Skeletal muscle satellite cell (primary cell): Measurements from ENCODE around the gene ALK.
"Not testable (repeated sequence)": the region's sequence is repeated elsewhere in the genome, so short reads cannot be mapped to it uniquely, and the experiment has no call there.

Experiments used
- H3K27me3 ChIP-seq: 2 replicates; pipeline ENCODE4 v1.7.0; 2013; ENCODE audit warnings: low read length; ENCODE audit not compliant: control insufficient read depth, insufficient read depth
- H3K36me3 ChIP-seq: 2 replicates; pipeline ENCODE4 v1.7.0; 2013; ENCODE audit warnings: mild to moderate bottlenecking, control low read depth, low read length; ENCODE audit not compliant: insufficient read depth
- H3K4me1 ChIP-seq: 2 replicates; pipeline ENCODE4 v1.7.0; 2013; ENCODE audit warnings: low read length; ENCODE audit not compliant: control insufficient read depth, insufficient read depth
- H3K4me2 ChIP-seq: 2 replicates; pipeline ENCODE4 v1.7.0; 2013; ENCODE audit warnings: mild to moderate bottlenecking, low read length
- H3K4me3 ChIP-seq: 2 replicates; pipeline ENCODE4 v1.7.0; 2013; ENCODE audit warnings: low read length
- H3K9ac ChIP-seq: 2 replicates; pipeline ENCODE4 v1.7.0; 2013; ENCODE audit warnings: mild to moderate bottlenecking, low read depth, low read length, moderate library complexity
- H3K9me3 ChIP-seq: replicated peaks from 2 replicates; pipeline ENCODE4 v1.7.0; 2013; ENCODE audit warnings: mild to moderate bottlenecking, control low read depth, low read length

Gene ALK

DNA sequence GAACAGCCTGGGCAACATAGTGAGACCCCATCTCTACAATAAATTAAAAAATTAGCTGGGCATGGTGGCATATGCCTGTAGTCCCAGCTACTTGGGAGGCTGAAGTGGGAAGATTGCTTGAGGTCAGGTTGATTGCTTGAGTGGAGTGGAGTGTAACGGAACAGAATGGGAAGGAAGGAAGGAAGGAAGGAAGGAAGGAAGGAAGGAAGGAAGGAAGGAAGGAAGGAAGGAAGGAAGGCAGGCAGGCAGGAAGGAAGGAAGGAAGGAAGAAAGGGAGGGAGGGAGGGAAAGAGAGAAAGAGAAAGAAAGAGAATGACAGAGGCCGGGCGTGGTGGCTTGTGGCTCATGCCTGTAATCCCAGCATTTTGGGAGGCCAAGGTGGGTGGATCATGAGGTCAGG, 170.9 kb downstream of the ALK start:
- not testable (repeated sequence) for H3K27me3 ChIP-seq, H3K9me3 ChIP-seq, H3K4me3 ChIP-seq, H3K36me3 ChIP-seq, H3K9ac ChIP-seq, H3K4me2 ChIP-seq
- H3K4me1 ChIP-seq: peaks cover 32% of the 10 kb centered on the region

DNA sequence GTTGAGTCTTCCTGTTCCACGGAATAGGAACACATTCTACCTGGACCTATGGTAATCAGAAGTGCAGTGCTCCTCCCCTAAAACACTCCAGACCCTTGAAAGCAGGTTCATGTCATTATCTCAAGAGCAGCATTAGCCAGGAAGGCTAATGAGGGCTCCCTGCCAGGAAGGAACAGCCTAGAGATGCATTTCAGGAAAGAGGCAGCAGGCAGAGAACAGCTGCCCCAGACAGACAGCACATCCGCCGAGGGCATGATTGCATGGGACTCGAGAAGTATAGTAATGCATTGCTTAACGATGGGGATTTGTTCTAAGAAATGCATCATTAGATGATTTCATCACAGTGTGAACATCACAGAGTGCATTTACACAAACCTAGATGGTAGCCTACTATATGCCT, 171.5 kb downstream of the ALK start:
- Histone ChIP-seq H3K4me1 (peaks cover 32% of the 10 kb centered on the region), H3K4me3 (no peak overlapping the region), H3K36me3 (no peaks in the 10 kb centered on the region), H3K9ac (no peak overlapping the region), H3K9me3 (no peaks in the 10 kb centered on the region), H3K4me2 (no peak overlapping the region), H3K27me3 (peaks cover 6% of the 10 kb centered on the region)

DNA sequence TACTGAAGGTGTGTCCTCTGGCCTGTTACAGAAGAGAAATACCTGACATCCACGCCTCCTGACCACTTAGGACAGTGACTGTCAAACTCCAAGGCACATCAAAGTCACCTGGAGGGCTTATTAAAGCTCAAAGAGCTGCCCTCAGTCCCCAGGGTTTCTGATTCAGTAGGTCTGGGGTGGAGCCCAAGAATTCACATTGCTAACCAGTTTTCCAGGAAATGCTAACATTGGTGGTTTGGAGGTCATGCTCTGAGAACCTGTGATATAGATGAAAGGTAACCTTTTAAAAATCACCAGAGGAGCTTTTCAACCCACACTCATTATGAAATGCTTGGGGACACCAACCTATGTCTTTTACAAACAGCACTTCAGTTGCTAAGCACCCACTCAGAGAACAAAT, 172.3 kb downstream of the ALK start:
- H3K9ac ChIP-seq: no peak overlapping the region
- peaks cover 10% of the 10 kb centered on the region for H3K27me3 ChIP-seq

DNA sequence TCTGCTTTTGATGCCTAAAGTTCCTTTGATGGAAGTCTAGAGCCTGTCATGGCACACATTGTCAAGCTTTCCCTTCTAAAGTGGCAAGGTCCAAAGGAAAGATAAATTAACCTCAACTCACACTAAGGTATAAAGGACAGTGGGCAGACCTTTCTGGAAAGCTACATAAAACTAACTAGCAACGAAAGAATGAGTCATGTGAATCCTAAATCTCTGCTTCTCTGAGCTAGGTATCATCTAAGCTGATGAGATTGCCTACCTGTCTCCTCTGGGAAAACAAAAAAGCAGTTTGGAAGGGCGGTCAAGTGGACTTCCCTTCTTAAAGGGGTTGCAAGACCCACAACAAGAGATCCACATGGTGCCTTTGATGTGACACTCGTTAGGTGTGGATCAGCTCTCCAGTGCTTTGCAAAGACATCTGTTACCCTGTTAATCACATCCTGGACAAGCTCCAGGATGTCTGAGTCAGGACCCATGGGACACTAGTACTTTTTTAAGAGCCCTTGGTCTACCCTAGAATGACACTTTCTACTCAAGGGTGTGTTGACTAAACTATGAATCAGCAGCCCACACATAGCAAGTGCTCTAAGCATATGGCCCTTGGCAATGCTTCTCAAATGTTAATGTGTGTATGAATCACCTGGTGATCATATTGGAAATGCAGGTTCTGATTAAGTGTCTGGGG, 173.5 kb downstream of the ALK start:
- H3K4me1 ChIP-seq: peaks cover 18% of the 10 kb centered on the region
- no peaks in the 10 kb centered on the region for H3K9me3 ChIP-seq
- H3K36me3 ChIP-seq: no peaks in the 10 kb centered on the region
- H3K9ac ChIP-seq: no peak overlapping the region
- peak overlapping the region; percentile 53 for H3K4me2 ChIP-seq
- H3K4me3 ChIP-seq: no peak overlapping the region
- H3K27me3 ChIP-seq: peaks cover 10% of the 10 kb centered on the region

More for the DNA sequence above, 172.3 kb downstream of the ALK start:
- Histone ChIP-seq H3K4me2 (no peak overlapping the region), H3K4me3 (no peak overlapping the region), H3K36me3 (no peaks in the 10 kb centered on the region), H3K9me3 (no peaks in the 10 kb centered on the region), H3K4me1 (peaks cover 28% of the 10 kb centered on the region)

DNA sequence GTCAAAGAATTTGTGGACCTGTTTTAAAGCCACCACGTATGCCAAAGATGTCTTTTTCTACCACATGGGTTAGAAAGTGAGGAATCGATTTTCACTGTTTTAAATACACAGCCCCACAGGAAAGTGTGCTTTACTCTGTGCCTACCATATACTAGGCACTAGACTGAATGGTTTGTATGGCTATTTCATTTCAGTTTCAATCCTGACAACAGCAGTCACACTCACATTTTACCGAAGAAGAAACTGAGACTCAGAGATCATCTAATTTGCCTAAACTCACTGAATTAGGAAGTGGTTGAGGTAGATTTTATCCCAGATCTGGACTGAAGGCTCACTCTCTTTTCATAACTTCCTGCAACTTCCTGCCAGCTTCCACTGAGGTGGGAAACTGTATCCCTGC, 176.4 kb downstream of the ALK start:
- no peaks in the 10 kb centered on the region for H3K36me3 ChIP-seq
- peaks cover 15% of the 10 kb centered on the region for H3K4me1 ChIP-seq
- no peak overlapping the region for H3K4me3 ChIP-seq
- no peak overlapping the region for H3K4me2 ChIP-seq
- no peak overlapping the region for H3K9ac ChIP-seq
- H3K27me3 ChIP-seq: peaks cover 10% of the 10 kb centered on the region
- no peaks in the 10 kb centered on the region for H3K9me3 ChIP-seq

DNA sequence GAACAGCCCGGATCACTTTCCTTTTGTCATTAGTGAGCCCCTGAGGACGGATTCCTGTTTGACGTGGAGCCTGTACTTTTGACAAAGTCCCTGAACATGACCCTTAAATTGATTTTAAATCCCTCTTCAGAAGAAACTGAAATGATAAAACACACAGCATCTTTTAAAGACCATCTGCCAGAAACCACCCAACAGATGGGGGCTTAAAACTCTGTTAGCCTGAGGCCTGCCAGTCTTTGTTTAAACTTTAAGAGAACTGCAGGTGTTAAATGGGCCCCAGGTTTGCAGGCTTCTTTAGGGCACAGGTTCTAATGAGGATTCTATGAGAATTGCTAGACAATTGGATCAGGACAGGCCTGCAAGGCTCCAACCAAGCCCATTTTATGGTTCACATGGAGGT, 177.9 kb downstream of the ALK start:
- peaks cover 10% of the 10 kb centered on the region for H3K4me1 ChIP-seq
- H3K36me3 ChIP-seq: no peaks in the 10 kb centered on the region
- peaks cover 14% of the 10 kb centered on the region for H3K27me3 ChIP-seq
- H3K9me3 ChIP-seq: no peaks in the 10 kb centered on the region
- H3K4me2 ChIP-seq: no peak overlapping the region
- no peak overlapping the region for H3K4me3 ChIP-seq
- H3K9ac ChIP-seq: no peak overlapping the region

DNA sequence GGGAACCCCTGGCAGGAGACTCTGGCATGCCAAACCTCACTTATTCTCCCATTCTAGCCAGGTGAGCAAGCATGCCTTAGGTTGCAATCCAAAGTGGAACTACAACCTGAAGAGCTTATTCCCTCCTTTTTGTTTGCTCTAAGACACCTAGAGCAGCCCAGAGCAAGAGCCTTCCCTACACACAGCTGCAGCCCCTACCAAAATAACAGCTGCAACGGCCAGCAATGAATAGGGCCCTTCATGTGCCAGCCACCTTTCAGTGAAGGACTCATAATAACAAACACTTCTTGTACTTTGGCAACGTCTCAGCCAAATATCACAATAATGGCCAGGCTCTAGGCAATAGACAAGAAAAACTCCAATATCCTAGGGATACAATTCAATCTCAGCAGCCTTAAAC, 178.7 kb downstream of the ALK start:
- Histone ChIP-seq H3K9me3 (no peaks in the 10 kb centered on the region), H3K4me1 (peaks cover 4% of the 10 kb centered on the region), H3K27me3 (peaks cover 15% of the 10 kb centered on the region), H3K4me3 (no peak overlapping the region), H3K36me3 (no peaks in the 10 kb centered on the region), H3K4me2 (no peak overlapping the region), H3K9ac (no peak overlapping the region)

DNA sequence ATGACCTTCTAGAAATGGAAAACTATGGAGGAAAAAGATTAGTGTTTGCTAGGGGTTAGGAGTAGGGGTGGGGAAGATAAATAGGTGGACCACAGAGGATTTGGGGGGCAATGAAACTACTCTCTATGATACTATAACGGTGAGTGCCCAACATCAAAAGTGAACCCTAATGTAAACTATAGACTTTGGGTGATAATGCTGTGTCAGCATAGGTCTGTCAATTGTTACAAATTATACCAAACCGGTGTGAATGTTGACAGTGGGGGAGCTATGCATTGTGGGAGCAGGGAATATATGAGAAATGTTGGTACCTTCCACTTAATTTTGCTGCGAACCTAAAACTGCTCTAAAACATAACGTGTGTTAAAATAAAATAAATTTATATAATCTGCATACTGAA, 180.3 kb downstream of the ALK start:
- no peaks in the 10 kb centered on the region for H3K4me1 ChIP-seq
- H3K4me2 ChIP-seq: no peak overlapping the region
- H3K9ac ChIP-seq: no peak overlapping the region
- H3K36me3 ChIP-seq: no peaks in the 10 kb centered on the region
- H3K27me3 ChIP-seq: peaks cover 15% of the 10 kb centered on the region
- no peak overlapping the region for H3K4me3 ChIP-seq
- H3K9me3 ChIP-seq: no peaks in the 10 kb centered on the region

DNA sequence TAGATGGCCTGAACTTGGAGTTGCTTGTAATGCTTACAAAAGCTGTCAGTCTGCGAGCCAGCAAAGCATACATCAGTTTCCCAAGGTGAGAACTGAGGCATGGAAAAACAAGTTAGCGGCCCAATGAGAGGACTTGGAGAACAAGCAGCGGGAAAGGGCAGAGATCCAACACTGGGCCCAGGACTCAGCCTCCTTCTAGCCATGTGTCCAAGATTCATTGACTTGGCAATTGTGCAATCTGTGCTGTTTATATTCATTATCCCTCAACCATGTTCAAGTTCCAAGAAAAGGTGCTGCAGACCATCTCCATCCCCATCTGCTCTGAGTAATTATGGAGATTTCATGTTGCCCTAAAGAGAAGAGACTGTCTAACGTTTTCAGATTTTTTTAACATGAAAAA, 187.4 kb downstream of the ALK start:
- Histone ChIP-seq H3K4me2 (no peak overlapping the region), H3K9ac (no peak overlapping the region), H3K27me3 (peaks cover 16% of the 10 kb centered on the region), H3K9me3 (no peaks in the 10 kb centered on the region), H3K4me3 (no peak overlapping the region), H3K36me3 (no peaks in the 10 kb centered on the region), H3K4me1 (no peaks in the 10 kb centered on the region)

DNA sequence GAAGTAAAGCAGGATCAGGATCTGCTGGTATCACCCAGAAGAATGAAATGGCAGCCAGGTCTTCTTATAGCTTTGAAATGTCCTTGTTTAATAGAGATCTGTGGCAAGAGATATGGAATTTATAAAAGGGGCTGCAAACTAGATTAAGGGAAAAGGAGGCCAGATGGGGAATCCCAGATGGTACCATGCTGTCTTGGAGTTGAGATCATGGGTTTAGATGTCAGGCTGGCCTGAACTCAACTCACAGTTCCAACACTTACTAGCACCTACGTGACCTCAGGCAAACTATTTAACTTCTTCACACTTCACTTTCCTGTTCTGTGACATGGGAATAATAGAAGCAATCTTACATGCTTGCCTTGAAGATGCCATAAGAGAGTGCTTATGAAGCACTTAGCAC, 188.2 kb downstream of the ALK start:
- H3K9ac ChIP-seq: no peak overlapping the region

DNA sequence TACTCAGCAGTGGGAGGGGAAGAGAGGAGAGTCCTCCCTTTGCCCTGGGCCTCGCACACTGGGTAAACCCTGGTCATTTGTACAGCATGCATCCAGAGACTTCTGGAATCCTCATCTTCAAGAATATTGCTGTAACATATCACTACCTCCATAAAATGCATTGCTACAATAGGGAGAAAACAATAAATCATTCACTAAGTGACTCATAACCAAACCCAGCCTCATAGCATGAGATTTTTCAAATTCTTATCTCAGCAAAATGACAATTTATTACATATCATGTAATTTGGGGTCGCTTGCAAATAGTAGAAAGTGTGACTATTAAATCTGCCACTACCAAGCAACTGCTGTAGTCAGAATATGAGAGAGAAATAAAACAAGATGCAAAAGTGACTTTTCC, 189.4 kb downstream of the ALK start:
- Histone ChIP-seq H3K4me3 (no peak overlapping the region), H3K4me1 (no peaks in the 10 kb centered on the region), H3K27me3 (peaks cover 14% of the 10 kb centered on the region), H3K4me2 (no peak overlapping the region), H3K9me3 (no peaks in the 10 kb centered on the region), H3K9ac (no peak overlapping the region), H3K36me3 (no peaks in the 10 kb centered on the region)

More for the DNA sequence above, 188.2 kb downstream of the ALK start:
- Histone ChIP-seq H3K4me3 (no peak overlapping the region), H3K4me1 (no peaks in the 10 kb centered on the region), H3K4me2 (no peak overlapping the region), H3K9me3 (no peaks in the 10 kb centered on the region), H3K27me3 (peaks cover 19% of the 10 kb centered on the region), H3K36me3 (no peaks in the 10 kb centered on the region)

DNA sequence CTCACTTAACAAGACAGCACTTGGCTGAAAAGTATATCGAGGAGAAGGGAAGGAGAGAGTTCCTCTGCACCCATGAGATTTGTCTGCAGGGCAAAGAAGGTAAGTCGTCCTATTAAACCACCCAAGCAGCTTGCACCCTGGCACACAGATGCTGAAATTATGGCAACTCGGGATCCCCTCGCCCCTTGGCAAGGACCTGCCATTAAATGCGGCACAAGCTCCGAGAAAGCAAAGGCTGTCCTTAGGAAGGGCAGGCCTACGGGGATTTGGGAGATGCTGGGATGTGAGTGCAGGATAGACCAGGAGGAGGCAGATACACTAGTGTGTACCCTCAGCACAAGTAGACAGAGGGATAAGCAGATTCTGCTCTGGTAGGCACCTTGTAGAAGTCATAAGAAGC, 191.5 kb downstream of the ALK start:
- H3K4me3 ChIP-seq: no peak overlapping the region
- peaks cover 18% of the 10 kb centered on the region for H3K27me3 ChIP-seq
- H3K4me2 ChIP-seq: no peak overlapping the region
- H3K9me3 ChIP-seq: no peaks in the 10 kb centered on the region
- no peaks in the 10 kb centered on the region for H3K36me3 ChIP-seq
- no peaks in the 10 kb centered on the region for H3K4me1 ChIP-seq
- H3K9ac ChIP-seq: no peak overlapping the region
